Astrocyte (in vitro differentiated cells and primary cell): ENCODE measurements around the gene TDRD12. TPM values are rescaled to one million over a fixed set of nuclear protein-coding genes. Genes with fewer than 3 reads are reported as not detected.
"Not testable (repeated sequence)": the region's sequence is repeated elsewhere in the genome, so short reads cannot be mapped to it uniquely, and the experiment has no call there.

Experiments used
- DNase-seq: peaks from one replicate; pipeline ENCODE4 v3.0.0-alpha.2; 2010; ENCODE audit warnings: low read depth
- FAIRE-seq: peaks from 2 replicates; lab custom pipeline; 2011; peaks lifted over from hg19 to GRCh38; lab: Jason Lieb, UNC
- H2AFZ ChIP-seq: 2 replicates; pipeline ENCODE4 v1.6.0; 2012; ENCODE audit warnings: low read depth, low read length, inconsistent platforms
- H3K27ac ChIP-seq: 2 replicates; pipeline ENCODE4 v1.5.1; 2011; ENCODE audit warnings: low read depth, low read length, inconsistent platforms
- H3K27me3 ChIP-seq: 2 replicates; pipeline ENCODE4 v1.6.0; 2011; ENCODE audit warnings: low read length, inconsistent platforms; ENCODE audit not compliant: insufficient read depth
- H3K36me3 ChIP-seq: 2 replicates; pipeline ENCODE4 v1.5.1; 2011; ENCODE audit warnings: low read length, inconsistent platforms; ENCODE audit not compliant: insufficient read depth
- H3K4me1 ChIP-seq: 2 replicates; pipeline ENCODE4 v1.5.1; 2011; ENCODE audit warnings: low read length, inconsistent platforms; ENCODE audit not compliant: insufficient read depth
- H3K4me2 ChIP-seq: 2 replicates; pipeline ENCODE4 v1.6.0; 2012; ENCODE audit warnings: low read length, inconsistent platforms
- H3K4me3 ChIP-seq: 2 replicates; pipeline ENCODE4 v1.5.1; 2011; ENCODE audit warnings: low read depth, mild to moderate bottlenecking, low read length, inconsistent platforms; ENCODE audit not compliant: insufficient read depth
- H3K79me2 ChIP-seq: 2 replicates; pipeline ENCODE4 v1.6.0; 2012; ENCODE audit warnings: mild to moderate bottlenecking, low read length, inconsistent platforms; ENCODE audit not compliant: insufficient read depth
- H3K9ac ChIP-seq: 2 replicates; pipeline ENCODE4 v1.6.0; 2012; ENCODE audit warnings: mild to moderate bottlenecking, low read length, inconsistent platforms
- H3K9me3 ChIP-seq: 2 replicates; pipeline ENCODE4 v1.5.1; 2012; ENCODE audit warnings: low read depth, mild to moderate bottlenecking, low read length, inconsistent platforms; ENCODE audit not compliant: insufficient read depth
- H4K20me1 ChIP-seq: 2 replicates; pipeline ENCODE4 v1.6.0; 2012; ENCODE audit warnings: low read length, inconsistent platforms; ENCODE audit not compliant: insufficient read depth
- H3K27ac Mint-ChIP-seq: one replicate; pipeline ENCODE4 v1.8.0; 2021; ENCODE audit warnings: mild to moderate bottlenecking, mixed read lengths; ENCODE audit not compliant: unreplicated experiment
- H3K27me3 Mint-ChIP-seq: one replicate; pipeline ENCODE4 v1.8.0; 2021; ENCODE audit warnings: low read depth, mixed read lengths; ENCODE audit not compliant: unreplicated experiment
- H3K36me3 Mint-ChIP-seq: one replicate; pipeline ENCODE4 v1.8.0; 2021; ENCODE audit warnings: low read depth, mixed read lengths; ENCODE audit not compliant: unreplicated experiment
- H3K4me1 Mint-ChIP-seq: one replicate; pipeline ENCODE4 v1.8.0; 2021; ENCODE audit warnings: low read depth, mixed read lengths; ENCODE audit not compliant: unreplicated experiment
- H3K4me3 Mint-ChIP-seq: one replicate; pipeline ENCODE4 v1.8.0; 2021; ENCODE audit warnings: mild to moderate bottlenecking, moderate library complexity, mixed read lengths; ENCODE audit not compliant: unreplicated experiment
- H3K9me3 Mint-ChIP-seq: one replicate; pipeline ENCODE4 v1.8.0; 2021; ENCODE audit warnings: mild to moderate bottlenecking, mixed read lengths; ENCODE audit not compliant: unreplicated experiment
- CTCF ChIP-seq: IDR thresholded peaks from 2 replicates; pipeline ENCODE4 v1.5.1; 2011; ENCODE audit warnings: low read depth, mild to moderate bottlenecking, inconsistent platforms, low read length, moderate library complexity; ENCODE audit not compliant: insufficient read depth
- EZH2 ChIP-seq: IDR thresholded peaks from 2 replicates; pipeline ENCODE4 v1.6.1; 2012; ENCODE audit warnings: mild to moderate bottlenecking, low read length, inconsistent platforms; ENCODE audit not compliant: insufficient read depth
- total RNA-seq: library from RNA; stranded (reverse); gene quantifications from 2 replicates; pipeline ENCODE4 v1.2.1, GENCODE V29; 2021

The TDRD12 gene
- total RNA-seq, 1 donor from 2014 or later, result not detected

DNA sequence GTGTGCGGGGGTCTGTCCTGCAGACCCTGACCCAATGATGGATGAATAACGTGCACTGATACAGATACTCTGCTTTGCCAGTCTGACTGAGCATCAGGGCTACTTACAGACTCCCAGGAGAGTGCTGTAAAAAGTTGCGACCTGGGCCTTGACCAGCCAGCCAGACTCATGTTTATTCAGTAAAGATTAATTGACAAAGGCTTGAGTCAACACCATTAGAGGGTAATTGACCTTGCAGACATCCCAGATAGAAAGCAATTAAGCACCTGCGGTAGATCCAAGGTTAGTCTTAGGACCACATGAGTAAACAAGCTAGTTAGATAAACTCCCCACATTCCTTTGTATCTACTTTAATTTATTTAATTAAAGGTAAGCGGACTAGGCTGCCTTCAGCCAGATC lies 17.6 kb upstream of the TDRD12 start:
- H3K36me3 Mint-ChIP-seq, result peaks cover 17% of the 10 kb centered on the region
- peaks cover 41% of the 10 kb centered on the region for H3K79me2 ChIP-seq
- no peaks in the 10 kb centered on the region for H3K4me1 ChIP-seq

DNA sequence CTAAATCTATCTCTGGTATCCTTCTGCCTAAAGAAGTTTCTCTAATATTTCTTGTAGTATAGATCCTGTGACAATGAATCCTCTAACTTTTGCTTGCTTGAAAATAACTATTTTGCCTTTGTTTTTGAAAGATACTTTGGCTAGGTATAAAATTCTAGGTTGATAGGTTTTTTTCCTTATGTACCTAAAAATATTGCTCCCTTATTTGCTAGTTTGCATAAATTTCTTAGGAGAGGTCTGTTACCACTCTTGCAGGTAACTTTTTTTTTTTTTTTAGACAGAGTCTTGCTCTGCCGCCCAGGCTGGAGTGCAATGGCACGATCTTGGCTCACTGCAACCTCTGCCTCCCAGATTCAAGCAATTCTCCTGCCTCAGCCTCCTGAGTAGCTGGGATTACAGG lies 15.6 kb upstream of the TDRD12 start:
- H3K9ac ChIP-seq, H3K27ac ChIP-seq, H3K9me3 ChIP-seq, H2AFZ ChIP-seq, DNase-seq, H3K4me2 ChIP-seq, FAIRE-seq, H3K9me3 Mint-ChIP-seq, H3K4me1 ChIP-seq, H3K27me3 ChIP-seq, H3K4me3 ChIP-seq, H3K27me3 Mint-ChIP-seq, H3K27ac Mint-ChIP-seq, H3K4me3 Mint-ChIP-seq, H3K4me1 Mint-ChIP-seq, H3K36me3 ChIP-seq: not testable (repeated sequence)
- Histone ChIP-seq H4K20me1 (peaks cover 34% of the 10 kb centered on the region), H3K79me2 (peaks cover 37% of the 10 kb centered on the region)
- H3K36me3 Mint-ChIP-seq, result peaks cover 17% of the 10 kb centered on the region

More for the DNA sequence above, 17.6 kb upstream of the TDRD12 start:
- Mint-ChIP-seq H3K9me3 (peaks cover 3% of the 10 kb centered on the region), H3K27ac (no peak overlapping the region), H3K27me3 (no peaks in the 10 kb centered on the region), H3K4me1 (no peaks in the 10 kb centered on the region), H3K4me3 (no peak overlapping the region)
- H3K4me3 ChIP-seq, result no peak overlapping the region
- no peak overlapping the region for H2AFZ ChIP-seq
- no peak for FAIRE-seq
- no peak for DNase-seq
- H3K27ac ChIP-seq, result no peak overlapping the region
- no peaks in the 10 kb centered on the region for H3K36me3 ChIP-seq
- TF ChIP-seq CTCF (no peak), EZH2 (no peak)
- H3K9ac ChIP-seq, result no peak overlapping the region
- H3K27me3 ChIP-seq, result no peaks in the 10 kb centered on the region
- peaks cover 31% of the 10 kb centered on the region for H4K20me1 ChIP-seq
- H3K9me3 ChIP-seq, result no peaks in the 10 kb centered on the region
- H3K4me2 ChIP-seq, result no peak overlapping the region

GRCh38 chr19:32708457-32708856 lies 11.1 kb upstream of the TDRD12 start:
- FAIRE-seq (no peak), DNase-seq (no peak)
- peaks cover 9% of the 10 kb centered on the region for H3K36me3 Mint-ChIP-seq
- no peak overlapping the region for H3K27ac Mint-ChIP-seq
- Histone ChIP-seq H3K9me3 (no peaks in the 10 kb centered on the region), H3K4me3 (no peak overlapping the region), H3K9ac (no peak overlapping the region), H3K4me1 (no peaks in the 10 kb centered on the region), H3K36me3 (peaks cover 3% of the 10 kb centered on the region), H2AFZ (no peak overlapping the region), H3K79me2 (peaks cover 14% of the 10 kb centered on the region), H3K27ac (no peak overlapping the region), H3K4me2 (no peak overlapping the region), H4K20me1 (peaks cover 15% of the 10 kb centered on the region), H3K27me3 (no peaks in the 10 kb centered on the region)
- no peaks in the 10 kb centered on the region for H3K4me1 Mint-ChIP-seq
- TF ChIP-seq EZH2 (no peak), CTCF (no peak)
- H3K9me3 Mint-ChIP-seq, result peaks cover 3% of the 10 kb centered on the region
- no peak overlapping the region for H3K4me3 Mint-ChIP-seq
- no peaks in the 10 kb centered on the region for H3K27me3 Mint-ChIP-seq
